ENCODE results near the gene ALKAL2.

Gene ALKAL2

GRCh38 chr2:289362-290089, 1.6 kb upstream of the ALKAL2 start:
- no peak for FAIRE-seq

DNA sequence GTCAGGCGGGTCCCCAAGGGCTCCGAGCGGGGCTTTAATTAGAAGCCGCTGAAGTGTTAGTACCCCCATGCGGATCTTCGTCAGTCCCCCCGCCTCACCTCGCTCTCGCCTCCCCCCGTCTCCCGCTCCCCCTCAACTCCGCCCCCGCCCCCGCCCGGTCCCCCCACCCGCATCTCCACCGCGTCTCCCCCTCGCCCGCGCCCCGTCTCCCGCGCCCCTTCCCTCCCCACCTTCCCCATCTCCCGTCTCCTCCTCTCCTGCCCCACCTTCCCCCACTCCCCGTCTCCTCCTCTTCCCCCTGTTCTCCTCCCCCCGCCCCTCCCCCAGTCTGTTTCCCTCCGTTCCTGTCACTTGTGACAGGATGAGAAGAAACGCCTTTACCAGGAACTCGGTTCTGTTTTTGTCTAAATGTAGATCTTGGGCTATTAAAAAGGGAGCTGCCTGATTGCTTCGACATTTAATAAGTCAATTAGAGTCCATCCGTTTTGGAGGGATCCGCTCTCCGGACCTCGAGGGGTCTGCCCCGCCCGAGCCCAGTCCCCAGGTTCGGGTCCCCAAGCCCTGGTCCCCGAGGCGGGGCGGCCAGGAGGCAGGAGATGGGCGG, 969 bp upstream of the ALKAL2 start:
- no peak for FAIRE-seq

GRCh38 chr2:287471-287885, 413 bp downstream of the ALKAL2 start:
- no peak for FAIRE-seq

DNA sequence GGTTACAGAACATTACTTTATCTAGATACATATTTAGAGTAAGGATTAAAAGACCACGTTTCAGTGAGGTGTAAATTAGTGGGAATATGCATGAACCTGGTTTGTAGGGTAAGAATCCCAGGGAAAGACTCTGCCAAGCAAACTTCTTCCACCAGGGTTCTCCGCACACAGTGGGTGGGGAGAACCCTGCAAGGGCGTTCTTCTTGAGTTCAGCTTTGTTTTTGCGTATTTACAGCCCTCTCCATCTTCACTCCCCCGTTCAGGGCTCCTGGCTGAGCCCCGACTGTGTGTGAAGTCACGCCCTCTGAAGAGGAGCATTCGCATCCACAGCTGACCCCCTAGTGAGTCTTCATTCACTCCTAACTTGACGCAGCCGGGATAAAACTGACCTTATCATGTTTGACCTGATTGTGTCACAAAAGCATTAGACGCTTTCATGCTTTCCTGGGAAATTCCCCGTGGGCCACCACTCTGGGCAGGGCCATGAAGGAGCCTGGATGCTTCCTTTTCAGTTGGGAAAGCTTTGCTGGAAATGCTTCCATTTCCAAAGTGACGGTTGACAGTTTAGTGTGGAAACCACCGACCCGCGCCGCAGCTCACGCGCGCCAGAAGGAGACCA, 1.0 kb downstream of the ALKAL2 start:
- no peak for FAIRE-seq

GRCh38 chr2:286035-286434, 1.9 kb downstream of the ALKAL2 start:
- FAIRE-seq: no peak

- no peak for FAIRE-seq
Observed at GRCh38 chr2:285531-285930, 2.4 kb downstream of the ALKAL2 start.

DNA sequence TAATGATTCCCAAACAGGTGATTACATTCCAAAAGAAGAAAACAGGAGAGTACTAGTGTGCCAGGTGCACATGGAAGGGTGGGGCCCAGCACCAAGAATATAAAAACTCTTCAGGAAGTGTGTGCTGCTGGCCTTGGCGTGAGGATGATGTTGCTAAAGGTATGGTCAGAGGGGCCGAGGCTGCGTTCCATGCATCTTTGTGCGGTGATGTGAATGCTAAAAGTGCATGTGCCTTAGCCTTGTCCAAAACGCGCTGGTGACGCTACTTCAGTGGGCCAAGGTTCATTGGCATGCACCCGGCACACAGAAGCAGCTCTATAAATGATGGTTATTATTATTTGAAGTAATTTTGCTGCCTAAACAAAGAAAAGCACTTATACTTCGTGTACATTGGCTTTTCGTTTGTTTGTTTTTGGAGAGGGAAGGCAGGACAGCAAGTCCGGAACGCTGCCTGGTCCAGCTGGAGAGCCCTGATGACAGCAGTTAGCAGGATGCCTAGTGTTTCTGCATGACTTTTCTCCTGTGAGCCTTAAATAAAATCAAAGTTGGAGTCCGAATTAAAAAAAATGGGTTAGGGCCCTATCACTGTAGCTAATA, 2.9 kb downstream of the ALKAL2 start:
- no peak for FAIRE-seq

DNA sequence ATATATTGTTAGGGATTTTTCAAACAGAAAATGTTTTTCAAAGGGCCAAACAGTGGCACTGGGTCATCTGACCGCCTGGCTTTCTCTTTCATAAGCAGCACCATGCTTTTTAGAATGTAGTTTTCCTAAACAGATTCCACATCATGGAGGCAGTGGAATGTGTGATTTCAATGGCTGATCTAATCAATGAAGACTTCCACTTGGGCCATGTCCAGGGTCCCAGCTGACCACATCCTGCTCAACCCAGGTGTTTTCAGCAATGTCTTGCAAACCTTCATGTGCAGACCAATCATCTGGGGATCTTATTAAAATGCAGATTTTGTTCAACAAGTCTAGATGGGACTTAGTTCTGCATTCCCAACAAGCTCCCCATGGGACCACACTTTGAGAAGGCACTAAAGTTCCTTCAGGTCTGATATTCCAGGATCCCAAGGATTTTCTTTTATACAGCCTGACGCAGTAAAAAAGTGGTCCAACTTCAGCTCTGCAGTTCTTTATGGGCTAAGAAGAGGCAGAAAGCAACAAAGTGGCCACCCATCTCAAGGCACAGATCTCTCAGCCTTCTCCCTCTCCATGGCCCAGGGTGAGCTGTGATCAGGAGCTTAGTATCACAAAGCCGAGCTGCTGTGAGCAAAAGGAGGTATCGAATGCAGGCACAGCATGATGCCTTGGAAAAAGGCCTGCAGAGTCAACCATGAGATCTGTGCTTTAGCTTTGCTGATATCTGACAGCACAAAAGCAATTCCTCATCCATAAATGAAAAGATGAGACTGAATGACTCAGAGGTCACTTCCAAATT, 3.7 kb downstream of the ALKAL2 start:
- FAIRE-seq: no peak

GRCh38 chr2:282371-283263, 5.3 kb downstream of the ALKAL2 start:
- FAIRE-seq: no peak

- FAIRE-seq: no peak
Observed at GRCh38 chr2:281381-281780, 6.5 kb downstream of the ALKAL2 start.

DNA sequence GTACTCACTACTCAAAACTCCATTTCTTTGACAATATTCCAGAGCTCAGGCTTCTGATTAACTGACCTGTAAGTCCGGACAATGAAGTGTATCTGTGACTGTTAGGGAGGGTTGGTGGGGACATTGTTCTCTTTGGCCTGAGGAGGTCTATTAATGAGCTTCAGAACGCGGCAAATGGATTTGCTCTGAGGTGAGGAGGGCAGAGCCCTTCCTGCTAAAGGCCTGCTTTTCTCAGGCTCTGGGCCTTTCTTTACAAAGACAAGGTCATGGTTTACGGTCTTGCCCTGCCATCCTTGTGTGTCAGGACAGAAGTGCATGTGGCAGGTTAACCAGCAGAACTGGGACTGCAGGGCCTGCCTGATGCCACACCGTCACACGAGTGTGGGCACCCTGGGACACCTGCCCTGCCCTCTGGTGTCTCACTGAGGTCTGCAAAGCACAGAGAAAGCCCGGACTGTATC, 7.2 kb downstream of the ALKAL2 start:
- no peak for FAIRE-seq

DNA sequence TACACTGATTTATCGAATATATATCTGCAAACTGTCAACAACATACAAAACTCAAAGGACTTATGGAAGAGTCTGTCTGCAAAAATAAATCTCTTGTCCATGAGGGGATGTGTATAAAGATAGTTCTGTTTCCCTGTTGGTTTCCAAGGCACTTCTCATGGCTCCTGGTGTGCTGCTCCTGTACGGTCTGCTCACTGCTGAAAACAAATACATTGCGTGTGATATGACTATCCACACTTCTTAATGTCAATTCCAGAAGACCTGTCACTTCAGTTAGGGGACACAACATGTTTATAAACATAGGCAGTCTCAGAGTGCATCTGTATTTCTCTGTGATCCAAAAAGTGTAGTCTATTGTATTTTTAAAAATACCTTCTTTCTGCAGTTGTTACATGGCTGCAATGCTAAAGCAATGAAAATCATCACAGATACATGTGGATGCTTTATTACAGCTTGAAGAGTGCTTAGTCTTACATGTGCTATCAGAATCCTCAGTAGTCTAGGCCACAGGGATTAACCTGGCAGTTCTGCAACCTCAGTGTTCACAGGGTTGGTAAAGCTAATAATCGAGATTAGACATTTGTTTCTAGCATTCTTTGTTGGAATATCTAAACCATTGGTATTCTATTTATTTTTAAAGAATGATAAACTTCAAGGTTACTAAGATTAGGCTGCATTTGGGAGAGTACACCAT, 7.8 kb downstream of the ALKAL2 start:
- no peak for FAIRE-seq

GRCh38 chr2:279366-279765, 8.5 kb downstream of the ALKAL2 start:
- FAIRE-seq: no peak

- no peak for FAIRE-seq
Observed at GRCh38 chr2:278927-279320, 9.0 kb downstream of the ALKAL2 start.

DNA sequence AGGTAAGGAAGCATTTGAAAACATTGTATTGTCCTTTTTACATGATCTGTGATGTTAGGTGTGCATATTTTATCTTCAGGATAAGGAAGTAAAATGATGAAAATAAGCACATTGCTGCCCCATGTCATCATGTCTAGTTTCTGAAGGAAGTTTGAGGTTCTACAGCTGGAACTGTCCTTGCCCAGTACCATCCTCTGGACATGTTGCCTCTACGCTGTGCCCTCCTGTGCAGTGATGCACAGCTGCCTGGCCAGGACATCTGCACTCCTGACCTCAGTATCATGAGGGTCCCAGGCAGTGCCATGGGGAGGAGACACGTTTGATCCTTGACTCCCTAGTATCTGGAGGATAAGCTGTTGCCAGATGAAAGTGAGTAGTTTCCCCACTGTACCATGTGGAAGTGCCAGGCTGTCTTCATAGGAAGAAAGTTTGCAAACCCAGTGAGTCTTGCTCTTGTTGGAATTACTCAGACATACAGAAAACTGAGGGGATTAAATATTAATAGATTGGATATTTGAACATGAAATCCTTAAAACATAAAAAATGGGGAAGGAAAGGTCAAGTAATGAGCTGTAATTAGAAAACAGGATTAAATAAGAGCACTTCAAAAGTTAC, 9.5 kb downstream of the ALKAL2 start:
- no peak for FAIRE-seq

GRCh38 chr2:275466-275865, 12.4 kb downstream of the ALKAL2 start:
- no peak for FAIRE-seq

DNA sequence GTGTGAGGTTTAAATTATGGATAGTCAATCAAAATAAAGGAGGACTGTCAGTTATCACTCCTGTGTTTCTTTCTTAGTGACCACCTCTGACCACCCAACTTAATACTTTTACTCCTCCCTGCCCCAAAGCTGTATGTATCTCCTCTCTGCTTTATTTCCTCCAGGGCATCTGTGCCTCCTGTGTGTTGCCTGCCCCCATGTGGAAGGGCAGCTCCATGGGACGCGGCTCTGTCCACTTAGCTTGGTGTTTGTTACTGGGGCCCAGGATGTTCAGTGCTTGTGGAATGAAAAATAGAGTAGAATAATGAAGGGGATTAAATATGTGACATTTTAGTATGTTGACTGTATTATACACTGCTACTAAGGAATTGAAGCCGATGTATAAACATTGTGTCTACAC, 13.4 kb downstream of the ALKAL2 start:
- FAIRE-seq: no peak

- no peak for FAIRE-seq
Observed at GRCh38 chr2:273333-273732, 14.6 kb downstream of the ALKAL2 start.

DNA sequence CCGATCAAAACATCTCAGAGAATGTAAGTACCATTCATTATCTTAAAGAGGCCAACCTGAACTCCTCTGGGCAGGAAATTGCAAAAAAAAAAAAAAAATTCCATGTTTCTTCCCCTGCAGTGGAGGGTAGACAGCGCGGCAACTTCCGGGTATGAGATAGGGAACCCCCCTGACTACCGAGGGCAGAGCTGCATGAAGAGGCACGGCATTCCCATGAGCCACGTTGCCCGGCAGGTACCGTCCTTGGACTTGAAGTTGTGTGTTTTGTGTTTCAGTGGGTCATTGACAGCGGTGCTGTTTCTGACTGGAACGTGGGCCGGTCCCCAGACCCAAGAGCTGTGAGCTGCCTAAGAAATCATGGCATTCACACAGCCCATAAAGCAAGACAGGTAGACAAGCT, 16.0 kb downstream of the ALKAL2 start:
- FAIRE-seq: no peak

- no peak for FAIRE-seq
Observed at GRCh38 chr2:270861-271260, 17.0 kb downstream of the ALKAL2 start.

All from G401.6 (cell line).